Germinal center (tissue), 1 donor: ENCODE data around the gene FAM234B.

Experiments used
- DNase-seq: peaks from one replicate; pipeline ENCODE4 v3.0.0; 2012; ENCODE audit warnings: mixed read lengths, low spot score

The FAM234B gene

DNA sequence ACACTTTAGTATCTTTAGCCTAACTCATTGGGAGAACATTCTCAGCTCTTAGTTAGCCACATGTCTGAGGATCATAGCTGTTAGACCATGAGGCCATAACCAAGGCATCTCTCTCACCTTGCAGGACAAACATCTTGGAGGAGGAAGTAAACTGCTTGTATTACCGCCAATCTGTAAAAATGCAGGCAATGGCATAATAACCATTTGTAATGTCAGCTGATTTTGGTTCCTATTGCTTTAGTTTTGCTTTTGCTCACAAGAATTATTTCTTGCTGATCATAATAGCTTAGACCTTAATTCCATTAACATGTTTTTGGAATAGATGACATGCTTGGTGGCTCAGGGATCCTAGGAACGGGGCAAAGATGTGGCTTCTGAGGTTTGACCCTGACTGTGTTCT lies 75.6 kb downstream of the FAM234B start:
- DNase-seq = no peak

- no peak for DNase-seq
Measured at GRCh38 chr12:13120413-13120812, 76.2 kb downstream of the FAM234B start.

- no peak for DNase-seq
Measured at GRCh38 chr12:13121568-13121967, 77.4 kb downstream of the FAM234B start.

- DNase-seq = no peak
Measured at GRCh38 chr12:13124656-13125505, 80.7 kb downstream of the FAM234B start.

DNA sequence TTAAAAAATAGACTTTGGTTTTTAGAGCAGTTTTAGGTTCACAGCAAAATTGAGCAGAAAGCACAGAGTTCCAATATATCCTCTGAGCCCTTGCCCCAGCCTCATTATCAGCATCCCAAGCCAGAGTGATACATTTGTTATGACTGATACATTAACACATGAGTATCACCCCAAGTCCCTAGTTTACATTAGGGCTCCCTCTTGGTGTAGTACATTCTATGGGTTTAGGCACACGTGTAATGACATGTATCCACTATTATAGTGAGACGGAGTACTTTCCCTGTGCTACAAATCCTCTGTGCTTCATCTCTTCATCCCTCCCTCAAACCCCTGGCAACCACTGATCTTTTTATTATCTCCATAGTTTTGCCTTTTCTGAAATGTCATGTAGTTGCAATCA lies 81.8 kb downstream of the FAM234B start:
- DNase-seq = no peak

GRCh38 chr12:13126494-13126893 lies 82.3 kb downstream of the FAM234B start:
- no peak for DNase-seq

DNA sequence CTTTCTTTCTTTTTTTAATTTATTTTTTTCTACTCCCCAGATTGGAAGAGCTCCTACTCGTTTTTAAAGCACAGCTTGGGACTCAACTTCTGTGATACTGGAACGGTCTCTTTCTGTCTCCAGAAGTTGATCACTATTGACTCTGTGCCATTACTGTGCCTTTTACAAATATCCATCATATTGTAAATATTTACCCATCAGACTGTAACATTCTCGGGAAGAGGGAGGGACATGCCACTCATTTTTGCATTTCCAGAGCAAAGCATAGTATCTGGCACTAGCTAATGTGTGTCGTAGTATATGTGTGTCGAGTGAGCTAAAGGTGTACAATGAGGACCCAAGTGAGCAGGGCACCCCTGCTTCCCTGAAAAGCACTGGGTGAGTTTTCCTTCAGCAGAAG lies 83.3 kb downstream of the FAM234B start:
- DNase-seq = no peak

DNA sequence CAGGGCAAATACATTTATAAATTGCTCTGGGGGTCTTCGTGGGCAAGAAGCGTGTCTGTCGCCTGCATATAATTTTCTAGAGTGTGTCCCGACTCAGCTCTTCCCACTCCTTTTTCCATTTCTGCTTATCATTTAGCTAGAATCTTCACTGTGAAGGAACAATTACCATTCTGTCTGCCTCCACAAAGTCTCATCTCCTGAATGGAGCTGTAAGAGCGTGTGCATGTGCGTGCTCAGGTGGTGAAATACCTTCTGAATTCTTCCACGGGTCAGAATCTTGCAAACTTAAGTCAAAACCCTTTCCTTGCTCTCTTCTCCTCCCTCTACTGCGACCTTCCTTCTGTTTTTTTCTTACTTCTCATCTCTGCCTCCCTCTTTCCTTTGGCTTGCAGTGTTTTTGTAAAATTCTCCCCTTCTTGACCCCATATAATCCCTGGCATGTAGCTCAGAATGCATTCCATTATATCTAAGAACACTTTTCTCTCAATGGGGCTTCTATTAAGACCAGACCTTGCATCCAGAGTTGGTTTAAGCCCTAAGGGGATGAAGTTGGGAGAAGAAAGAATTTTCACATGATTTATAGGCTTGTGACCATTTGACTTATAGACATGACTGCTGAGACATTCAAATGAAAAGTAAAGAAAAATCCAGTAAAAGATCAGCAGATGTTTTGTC lies 84.2 kb downstream of the FAM234B start:
- DNase-seq = no peak

- no peak for DNase-seq
Measured at GRCh38 chr12:13130981-13131380, 86.8 kb downstream of the FAM234B start.
